MCF 10A (cell line): ENCODE data around the gene TAS2R39. TPM values are rescaled to one million over a fixed set of nuclear protein-coding genes. Genes with fewer than 3 reads are reported as not detected.
A peak's percentile ranks its signal among the peaks of the same experiment; 100 is the strongest.
"Not testable (repeated sequence)": the region's sequence is repeated elsewhere in the genome, so short reads cannot be mapped to it uniquely, and the experiment has no call there.

ENCODE experiments used
- BruUV-seq: library from RNA; stranded (reverse); fragments of 400-500 nt; replicated peaks from 2 replicates; lab custom pipeline; 2021; lab: Mats Ljungman, UMichigan
- CTCF ChIA-PET: fragments of 300-600 bp; sonication (Branson Sonifier 250); formaldehyde crosslinking; extraction: SDS; loops from one replicate; lab custom pipeline; 2021; ENCODE audit warnings: antibody characterized with exemption, inconsistent platforms; lab: Yijun Ruan, JAX
- POLR2A ChIA-PET: fragments of 300-600, 350-650 bp; sonication (Branson Sonifier 250); formaldehyde crosslinking; extraction: SDS; loops from one replicate; lab custom pipeline; 2020; ENCODE audit warnings: antibody characterized with exemption, inconsistent platforms; lab: Yijun Ruan, JAX
- DNase-seq: peaks from one replicate; pipeline ENCODE4 v3.0.0-alpha.2; 2018; ENCODE audit not compliant: unreplicated experiment
- H3K27ac Mint-ChIP-seq: one replicate; pipeline ENCODE4 v1.8.0; 2022; ENCODE audit warnings: mild to moderate bottlenecking, low read depth, mixed read lengths; ENCODE audit not compliant: unreplicated experiment
- H3K27me3 Mint-ChIP-seq: one replicate; pipeline ENCODE4 v1.8.0; 2022; ENCODE audit warnings: mixed read lengths; ENCODE audit not compliant: insufficient read depth, unreplicated experiment
- H3K36me3 Mint-ChIP-seq: one replicate; pipeline ENCODE4 v1.8.0; 2022; ENCODE audit warnings: mild to moderate bottlenecking, moderate library complexity, mixed read lengths; ENCODE audit not compliant: insufficient read depth, unreplicated experiment
- H3K4me1 Mint-ChIP-seq: one replicate; pipeline ENCODE4 v1.8.0; 2022; ENCODE audit warnings: mixed read lengths; ENCODE audit not compliant: insufficient read depth, unreplicated experiment
- H3K4me3 Mint-ChIP-seq: one replicate; pipeline ENCODE4 v1.8.0; 2022; ENCODE audit warnings: mild to moderate bottlenecking, moderate library complexity, mixed read lengths; ENCODE audit not compliant: unreplicated experiment
- H3K9me3 Mint-ChIP-seq: one replicate; pipeline ENCODE4 v1.8.0; 2022; ENCODE audit warnings: mixed read lengths; ENCODE audit not compliant: unreplicated experiment
- CTCF ChIP-seq: fragments of 200-600 bp; IDR thresholded peaks from one replicate; pipeline ENCODE4 v1.8.0; 2022; ENCODE audit warnings: antibody characterized with exemption, mild to moderate bottlenecking; ENCODE audit not compliant: unreplicated experiment
- intact Hi-C: fragments of 100-400 bp; cut with micrococcal nuclease; formaldehyde crosslinking; loops from 2 replicates; pipeline ENCODE4 v1.14.1; 2022
- total RNA-seq: library from RNA; stranded (reverse); gene quantifications from 2 replicates; pipeline ENCODE4 v1.2.3, GENCODE V29; 2022

Gene TAS2R39
- total RNA-seq, 1 experiment from 2014 or later: not detected

DNA sequence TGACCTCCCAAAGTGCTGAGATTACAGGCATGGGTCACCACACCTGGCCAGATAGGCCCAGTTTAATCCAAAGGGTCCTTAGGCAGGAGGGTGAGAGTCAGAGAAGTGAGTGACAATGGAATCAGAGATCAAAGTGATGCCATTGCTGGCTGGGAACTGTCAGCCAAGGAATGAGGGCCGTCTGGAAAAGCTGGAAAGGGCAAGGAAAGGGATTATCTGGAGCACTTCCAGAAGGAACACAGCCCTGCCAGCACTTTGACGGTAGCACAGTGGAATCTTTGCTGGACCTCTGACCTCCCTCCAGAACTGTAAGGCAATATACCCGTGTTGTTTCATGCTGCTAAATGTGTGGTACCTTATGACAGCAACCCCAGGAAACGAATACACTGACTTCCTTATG, 27.3 kb downstream of the TAS2R39 start:
- BruUV-seq: no TSS peak
- POLR2A ChIA-PET: no interaction called here
- no peak for TF ChIP-seq CTCF
- CTCF ChIA-PET: interaction anchor here (0.6 to 3.1 kb wide), 4 partner anchors 75 to 209 kb away, joined by 3 to 12 read pairs (median 4); no protein-coding TSS in a partner anchor
- no peaks in the 10 kb centered on the region for H3K4me1 Mint-ChIP-seq
- no peak overlapping the region for H3K4me3 Mint-ChIP-seq
- no peak overlapping the region for H3K27ac Mint-ChIP-seq
- no peaks in the 10 kb centered on the region for H3K9me3 Mint-ChIP-seq
- DNase-seq: no peak
- H3K36me3 Mint-ChIP-seq: no peaks in the 10 kb centered on the region
- intact Hi-C loops: loop anchor here (10.0 kb wide), 1 partner anchor 326 kb away; the partner anchor contains the start of gene TRPV6
- H3K27me3 Mint-ChIP-seq: no peaks in the 10 kb centered on the region

DNA sequence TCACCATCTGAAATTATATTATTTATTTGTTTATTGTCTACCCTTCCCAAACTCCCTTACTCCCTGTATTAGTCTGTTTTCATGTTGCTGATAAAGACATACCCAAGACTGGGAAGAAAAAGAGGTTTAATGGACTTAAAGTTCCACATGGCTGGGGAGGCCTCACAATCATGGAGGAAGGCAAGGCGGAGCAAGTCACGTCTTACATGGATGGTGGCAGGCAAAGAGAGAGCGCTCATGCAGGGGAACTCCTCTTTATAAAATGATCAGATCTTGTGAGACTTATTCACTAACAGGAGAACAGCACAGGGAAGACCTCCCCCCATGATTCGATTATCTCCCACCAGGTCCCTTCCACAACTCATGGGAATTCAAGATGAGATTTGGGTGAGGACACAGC, 30.3 kb downstream of the TAS2R39 start:
- DNase-seq, H3K4me3 Mint-ChIP-seq, H3K4me1 Mint-ChIP-seq, H3K36me3 Mint-ChIP-seq, H3K9me3 Mint-ChIP-seq, H3K27ac Mint-ChIP-seq, BruUV-seq, POLR2A ChIA-PET: not testable (repeated sequence)
- H3K27me3 Mint-ChIP-seq: peaks cover 12% of the 10 kb centered on the region
- intact Hi-C loops: loop anchor here (10.0 kb wide), 1 partner anchor 329 kb away; the partner anchor contains the start of gene TRPV6
- CTCF ChIA-PET: interaction anchor here (0.9 to 9.8 kb wide), 8 partner anchors 11 to 218 kb away, joined by 3 to 531 read pairs (median 4); no protein-coding TSS in a partner anchor

- peak; percentile 99 for TF ChIP-seq CTCF
- no peak overlapping the region for H3K4me3 Mint-ChIP-seq
- POLR2A ChIA-PET: interaction anchor here (0.8 to 1.5 kb wide), 5 partner anchors 25 to 209 kb away, joined by 3 to 9 read pairs (median 3); no protein-coding TSS in a partner anchor
- no peaks in the 10 kb centered on the region for H3K9me3 Mint-ChIP-seq
- CTCF ChIA-PET: interaction anchor here (0.5 to 9.8 kb wide), 76 partner anchors 8 to 1482 kb away, joined by 3 to 531 read pairs (median 4); partner anchors contain the start of genes CLCN1, KEL, OR9A2 and TRPV6
- H3K27ac Mint-ChIP-seq: no peak overlapping the region
- peaks cover 25% of the 10 kb centered on the region for H3K27me3 Mint-ChIP-seq
- intact Hi-C loops: loop anchor here (1.0 to 10.0 kb wide), 5 partner anchors 207 to 361 kb away; partner anchors contain the start of gene TRPV6
- BruUV-seq: no TSS peak
- no peaks in the 10 kb centered on the region for H3K4me1 Mint-ChIP-seq
- H3K36me3 Mint-ChIP-seq: no peaks in the 10 kb centered on the region
- DNase-seq: peak; percentile 89
Measured at GRCh38 chr7:143214789-143215679, 31.8 kb downstream of the TAS2R39 start.

DNA sequence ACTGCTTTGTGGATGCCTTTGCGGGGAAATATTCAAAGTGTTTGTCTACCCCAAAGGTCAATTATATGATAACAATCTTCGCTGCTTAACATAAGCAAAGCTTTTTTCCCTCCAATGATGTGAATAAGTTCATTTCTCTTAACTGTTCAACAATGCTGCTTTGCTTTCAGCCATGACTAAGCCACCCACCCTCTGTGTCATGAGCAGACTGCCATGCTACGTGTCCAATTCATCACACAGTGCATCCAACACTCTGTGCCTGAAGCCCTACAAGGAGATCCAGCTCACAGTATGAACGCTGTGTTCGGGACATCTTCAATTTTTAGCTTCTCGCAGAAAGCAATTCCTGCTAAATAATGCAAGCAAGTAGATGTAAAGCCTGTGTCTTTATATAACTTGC, 32.9 kb downstream of the TAS2R39 start:
- Mint-ChIP-seq H3K9me3 (no peaks in the 10 kb centered on the region), H3K27me3 (peaks cover 27% of the 10 kb centered on the region), H3K36me3 (no peaks in the 10 kb centered on the region), H3K27ac (no peak overlapping the region), H3K4me3 (no peak overlapping the region), H3K4me1 (no peaks in the 10 kb centered on the region)
- no TSS peak for BruUV-seq
- no peak for TF ChIP-seq CTCF
- ChIA-PET CTCF (interaction anchor here (0.5 to 9.8 kb wide), 29 partner anchors 10 to 1589 kb away, joined by 3 to 531 read pairs (median 5); partner anchors contain the start of genes KEL and OR9A2), POLR2A (interaction anchor here (1.5 kb wide), 1 partner anchor 24 kb away, joined by 3 read pairs; no protein-coding TSS in a partner anchor)
- DNase-seq: no peak
- intact Hi-C loops: loop anchor here (10.0 kb wide), 1 partner anchor 331 kb away; the partner anchor contains the start of gene TRPV6
